ENCODE measurements around the gene AK5. TPM values are rescaled to one million over a fixed set of nuclear protein-coding genes. Genes with fewer than 3 reads are reported as not detected.
A peak's percentile ranks its signal among the peaks of the same experiment; 100 is the strongest.

Gene AK5
- total RNA-seq, 4 donors from 2014 or later = 16.7 to 21.3 (median 20.0) TPM

DNA sequence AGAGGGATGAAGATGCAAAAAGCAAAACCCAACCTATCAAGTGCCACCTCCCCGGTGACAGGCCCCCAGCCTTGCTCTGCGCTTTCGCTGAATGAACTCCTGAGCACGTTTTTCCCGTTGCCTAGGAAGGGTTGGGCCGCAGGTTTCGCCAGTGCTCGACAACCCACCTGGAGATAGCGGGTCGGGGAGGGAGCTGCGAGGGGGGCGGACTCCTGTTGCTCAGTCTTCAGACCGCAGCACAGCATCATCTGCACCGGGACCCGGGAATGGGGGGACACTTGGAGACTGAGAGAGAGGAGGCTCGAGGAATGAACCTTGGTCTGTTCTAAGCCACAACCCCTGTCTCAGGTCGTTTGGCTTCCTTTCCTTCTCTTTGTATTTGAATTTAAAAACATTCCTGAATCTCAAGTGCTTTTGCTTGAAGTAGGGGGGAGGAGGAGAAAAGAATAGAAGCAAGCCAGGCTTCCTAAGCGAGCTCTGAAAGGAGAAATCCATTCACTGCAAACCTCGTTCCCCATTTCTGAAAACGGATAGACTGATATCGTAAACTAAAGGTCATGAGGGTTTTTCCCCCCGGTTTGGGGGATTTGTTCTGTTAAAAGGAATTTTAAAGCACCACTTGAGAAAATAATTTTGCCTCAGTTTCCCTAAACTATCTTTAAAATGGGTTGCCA is 1.2 kb downstream of the AK5 start:
- peak overlapping the region in 1 of 4 donors; percentile 66 for H3K27ac ChIP-seq
- peak overlapping the region; percentile 56 to 71 (median 61) for H3K4me3 ChIP-seq
- H3K27me3 ChIP-seq = no peaks in the 10 kb centered on the region
- H3K4me1 ChIP-seq = peaks cover 0 to 20% (median 5%) of the 10 kb centered on the region in 4 donors
- no peaks in the 10 kb centered on the region for H3K36me3 ChIP-seq
- no peak for TF ChIP-seq CTCF (IDR thresholded peaks at IDR 0.05)
- TF ChIP-seq EP300 (IDR thresholded peaks at IDR 0.05) = no peak
- TF ChIP-seq POLR2A (IDR thresholded peaks at IDR 0.05) = no peak
- WGBS, 2 donors = 5 to 6% methylated on average over 20 to 22 of the region's 22 CpGs
- DNase-seq (ENCODE audit: low spot score in 2 of 2) = no peak
- H3K9me3 ChIP-seq = no peaks in the 10 kb centered on the region

DNA sequence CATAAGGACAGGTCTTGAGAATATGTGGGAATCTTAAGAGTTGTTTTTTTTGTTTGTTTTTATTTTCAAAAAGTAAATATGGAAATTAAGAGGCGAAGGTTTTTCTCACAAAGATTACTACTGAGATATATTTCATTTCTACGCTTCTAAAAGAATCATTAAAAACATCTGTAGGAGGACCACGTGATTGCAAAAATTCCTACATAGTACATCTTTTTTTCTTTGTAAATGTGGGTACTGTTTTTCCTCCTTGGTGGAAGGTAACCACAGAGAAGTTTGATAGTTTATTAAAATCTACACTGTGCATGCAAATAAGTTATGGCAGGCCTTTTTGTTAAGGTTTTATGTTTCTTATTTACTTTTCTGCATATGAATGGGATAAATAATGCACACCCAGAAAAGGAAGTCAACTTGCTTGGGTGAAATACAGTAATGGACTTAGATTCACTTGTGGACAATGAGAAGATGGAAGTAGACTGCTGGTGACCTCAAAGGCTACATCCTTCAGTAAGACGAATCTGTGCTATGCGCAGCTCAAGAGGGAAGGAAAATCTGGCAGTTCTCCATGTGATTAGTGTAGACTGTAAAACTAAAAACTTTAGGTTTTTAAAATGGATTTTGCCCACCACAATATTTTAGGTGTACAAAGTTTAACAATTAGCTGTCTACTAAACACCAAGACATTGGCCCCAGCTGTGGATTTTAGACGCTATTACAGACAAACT is 2.0 kb downstream of the AK5 start:
- Histone ChIP-seq H3K9me3 (no peaks in the 10 kb centered on the region), H3K27ac (no peak overlapping the region), H3K4me3 (peak overlapping the region in 1 of 4 donors; percentile 62), H3K27me3 (no peaks in the 10 kb centered on the region), H3K4me1 (peaks cover 0 to 20% (median 5%) of the 10 kb centered on the region in 4 donors), H3K36me3 (no peaks in the 10 kb centered on the region)
- no peak for TF ChIP-seq POLR2A (IDR thresholded peaks at IDR 0.05)
- no peak for TF ChIP-seq EP300 (IDR thresholded peaks at IDR 0.05)
- TF ChIP-seq CTCF (IDR thresholded peaks at IDR 0.05) = no peak
- WGBS, 2 donors = 62 to 72% methylated on average over 6 of the region's 6 CpGs
- DNase-seq (ENCODE audit: low spot score in 2 of 2) = no peak

- no peak for TF ChIP-seq POLR2A (IDR thresholded peaks at IDR 0.05)
- TF ChIP-seq EP300 (IDR thresholded peaks at IDR 0.05) = no peak
- TF ChIP-seq CTCF (IDR thresholded peaks at IDR 0.05) = no peak
- Histone ChIP-seq H3K27me3 (no peaks in the 10 kb centered on the region), H3K4me3 (no peak overlapping the region), H3K4me1 (peaks cover 0 to 14% (median 2%) of the 10 kb centered on the region in 4 donors), H3K9me3 (no peaks in the 10 kb centered on the region), H3K36me3 (no peaks in the 10 kb centered on the region), H3K27ac (no peak overlapping the region)
- 81 to 86% methylated on average over 5 of the region's 5 CpGs for WGBS, 2 donors
- DNase-seq (ENCODE audit: low spot score in 2 of 2) = no peak
Observed at GRCh38 chr1:77287535-77287934, 5.7 kb downstream of the AK5 start.

DNA sequence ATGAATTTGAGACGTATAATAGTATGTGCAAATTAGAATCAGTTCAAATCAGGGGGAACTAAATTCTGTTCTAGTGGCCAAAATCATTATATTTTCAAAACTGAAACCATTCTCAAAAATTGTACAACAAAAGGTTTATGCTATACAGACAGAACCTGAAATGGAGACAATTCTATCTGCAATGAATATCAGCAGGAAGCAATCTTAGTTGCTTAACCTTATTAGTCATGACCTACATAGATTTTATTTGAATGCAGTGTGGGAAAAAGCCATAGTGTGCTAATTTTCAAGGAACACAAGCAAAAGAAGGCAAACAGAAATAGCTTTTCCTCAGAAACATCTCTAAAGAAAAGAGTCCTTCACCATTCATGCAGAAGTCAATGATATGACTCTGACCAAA is 6.5 kb downstream of the AK5 start:
- DNase-seq (ENCODE audit: low spot score in 2 of 2) = no peak
- 79 to 91% methylated on average over 1 of the region's 1 CpG for WGBS, 2 donors
- TF ChIP-seq EP300 (IDR thresholded peaks at IDR 0.05) (no peak), CTCF (IDR thresholded peaks at IDR 0.05) (no peak)
- no peak overlapping the region for H3K4me3 ChIP-seq
- no peaks in the 10 kb centered on the region for H3K9me3 ChIP-seq
- no peak overlapping the region for H3K27ac ChIP-seq
- H3K36me3 ChIP-seq = no peaks in the 10 kb centered on the region
- peaks cover 0 to 7% (median 0%) of the 10 kb centered on the region in 4 donors for H3K4me1 ChIP-seq
- no peaks in the 10 kb centered on the region for H3K27me3 ChIP-seq

DNA sequence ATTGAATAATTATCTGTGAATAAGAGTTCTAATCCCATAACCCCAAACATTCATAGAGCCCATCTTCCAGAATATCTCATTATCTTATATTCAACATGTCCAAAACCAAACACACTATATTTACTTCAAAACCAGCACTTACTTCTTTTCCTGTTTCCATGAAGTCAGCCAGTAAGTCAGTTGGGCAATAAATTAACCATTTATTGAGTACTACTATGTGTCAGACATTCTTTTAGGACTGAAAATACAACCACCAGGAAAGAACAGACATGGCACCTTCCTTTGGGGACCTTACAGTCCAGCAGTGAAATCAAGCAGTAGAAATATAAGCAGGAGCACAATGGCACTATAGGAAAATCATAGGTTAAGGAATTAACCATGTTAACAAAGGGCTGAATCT is 8.8 kb downstream of the AK5 start:
- no peaks in the 10 kb centered on the region for H3K4me1 ChIP-seq
- H3K4me3 ChIP-seq = no peak overlapping the region
- no peaks in the 10 kb centered on the region for H3K27me3 ChIP-seq
- DNase-seq (ENCODE audit: low spot score in 2 of 2) = no peak
- H3K27ac ChIP-seq = no peak overlapping the region
- H3K9me3 ChIP-seq = no peaks in the 10 kb centered on the region
- TF ChIP-seq CTCF (IDR thresholded peaks at IDR 0.05) = no peak
- TF ChIP-seq POLR2A (IDR thresholded peaks at IDR 0.05) = no peak
- TF ChIP-seq EP300 (IDR thresholded peaks at IDR 0.05) = no peak
- H3K36me3 ChIP-seq = no peaks in the 10 kb centered on the region

All from tibial nerve (tissue), 4 donors.